Thymus (tissue), 11 donors: ENCODE data around the gene SPEM1. TPM values are rescaled to one million over a fixed set of nuclear protein-coding genes. Genes with fewer than 3 reads are reported as not detected.

Experiments
- DNase-seq, 9 donors: peaks; one replicate each; pipeline ENCODE4 v3.0.0-alpha.2; 2013; ENCODE audit warnings: low spot score in 9 of 9, low read depth in 6 of 9, missing footprints in 1 of 9
- H3K27ac ChIP-seq, 2 donors: one replicate each; pipeline ENCODE4 v1.5.1; 2013; ENCODE audit warnings: control low read depth in 1 of 2, low read depth in 1 of 2, low read length in 1 of 2, mild to moderate bottlenecking in 1 of 2, moderate library complexity in 1 of 2
- H3K27me3 ChIP-seq, 2 donors: one replicate each; pipeline ENCODE4 v1.5.1; 2013; ENCODE audit warnings: low read length in 1 of 2; ENCODE audit not compliant: control insufficient read depth in 2 of 2, insufficient read depth in 1 of 2
- H3K36me3 ChIP-seq, 2 donors: one replicate each; pipeline ENCODE4 v1.5.1; 2013; ENCODE audit warnings: low read length in 1 of 2, mild to moderate bottlenecking in 1 of 2, moderate library complexity in 1 of 2; ENCODE audit not compliant: control insufficient read depth in 2 of 2, insufficient read depth in 2 of 2
- H3K4me1 ChIP-seq, 2 donors: one replicate each; pipeline ENCODE4 v1.5.1; 2013; ENCODE audit warnings: low read length in 2 of 2; ENCODE audit not compliant: control insufficient read depth in 2 of 2, insufficient read depth in 2 of 2
- H3K4me3 ChIP-seq, 2 donors: one replicate each; pipeline ENCODE4 v1.5.1; 2013; ENCODE audit warnings: low read length in 2 of 2, control low read depth in 1 of 2, mild to moderate bottlenecking in 1 of 2
- H3K9me3 ChIP-seq, 2 donors: one replicate each; pipeline ENCODE4 v1.5.1; 2013; ENCODE audit warnings: low read length in 1 of 2, mild to moderate bottlenecking in 1 of 2; ENCODE audit not compliant: control insufficient read depth in 2 of 2, insufficient read depth in 1 of 2
- WGBS: extraction: QIAGEN DNeasy Blood & Tissue Kit; methylation state at CpG from one replicate; pipeline ENCODE4 v1.1.7; 2013; 5-methylcytosine and 5-hydroxymethylcytosine counted together
- polyA plus RNA-seq: library from polyadenylated mRNA; stranded (reverse); fragments of 200-250 nt; gene quantifications from one replicate; pipeline ENCODE4 v1.2.3, GENCODE V29; 2013
- total RNA-seq: library from RNA; stranded (reverse); fragments of 120-200 nt; gene quantifications from one replicate; pipeline ENCODE4 v1.2.4, GENCODE V29; 2013
- donor health status: healthy.

Gene SPEM1
- total and polyA plus RNA-seq, 2 donors, result not detected

GRCh38 chr17:7406235-7406825 lies 13.8 kb upstream of the SPEM1 start:
- no peaks in the 10 kb centered on the region for H3K36me3 ChIP-seq
- H3K27me3 ChIP-seq, result peaks cover 37 to 69% of the 10 kb centered on the region in 2 donors
- peaks cover 0 to 5% of the 10 kb centered on the region in 2 donors for H3K9me3 ChIP-seq
- no peak for DNase-seq
- H3K4me1 ChIP-seq, result peaks cover 10 to 15% of the 10 kb centered on the region in 2 donors
- 84% methylated on average over 12 of the region's 12 CpGs for WGBS
- no peak overlapping the region for H3K27ac ChIP-seq
- no peak overlapping the region for H3K4me3 ChIP-seq

- Histone ChIP-seq H3K36me3 (no peaks in the 10 kb centered on the region), H3K4me1 (peaks cover 10 to 15% of the 10 kb centered on the region in 2 donors), H3K4me3 (no peak overlapping the region), H3K9me3 (peaks cover 0 to 5% of the 10 kb centered on the region in 2 donors), H3K27ac (no peak overlapping the region), H3K27me3 (peaks cover 37 to 71% of the 10 kb centered on the region in 2 donors)
- WGBS, result 98% methylated on average over 13 of the region's 13 CpGs
- DNase-seq, result no peak
These were observed 13.0 kb upstream of the SPEM1 start for GRCh38 chr17:7407082-7407481.

- Histone ChIP-seq H3K27me3 (peaks cover 37 to 71% of the 10 kb centered on the region in 2 donors), H3K4me3 (no peak within 1 kb of the TSS), H3K36me3 (no peaks in the 10 kb centered on the region), H3K27ac (no peak within 1 kb of the TSS), H3K9me3 (peaks cover 0 to 5% of the 10 kb centered on the region in 2 donors), H3K4me1 (peaks cover 10 to 15% of the 10 kb centered on the region in 2 donors)
- WGBS, result 44% methylated on average over 11 of the region's 12 CpGs
- no peak for DNase-seq
These were observed 12.5 kb upstream of the SPEM1 start, which contains the start of gene NLGN2 for GRCh38 chr17:7407485-7408251. TSS of gene NLGN2 (plus strand) at chr17:7407845. CDS start at chr17:7408256, 411 bp downstream.

- Histone ChIP-seq H3K4me3 (no peak overlapping the region), H3K36me3 (no peaks in the 10 kb centered on the region), H3K27ac (no peak overlapping the region), H3K9me3 (peaks cover 0 to 5% of the 10 kb centered on the region in 2 donors), H3K4me1 (peaks cover 5 to 9% of the 10 kb centered on the region in 2 donors), H3K27me3 (peaks cover 37 to 71% of the 10 kb centered on the region in 2 donors)
- WGBS, result 59% methylated on average over 58 of the region's 58 CpGs
- peak in 1 of 9 donors; percentile 20 for DNase-seq
These were observed 11.8 kb upstream of the SPEM1 start for GRCh38 chr17:7408252-7408727.

- Histone ChIP-seq H3K4me1 (peaks cover 0 to 5% of the 10 kb centered on the region in 2 donors), H3K27ac (no peak overlapping the region), H3K27me3 (peaks cover 37 to 74% of the 10 kb centered on the region in 2 donors), H3K4me3 (no peak overlapping the region), H3K36me3 (no peaks in the 10 kb centered on the region), H3K9me3 (peaks cover 0 to 5% of the 10 kb centered on the region in 2 donors)
- no peak for DNase-seq
- 93% methylated on average over 6 of the region's 6 CpGs for WGBS
These were observed 11.3 kb upstream of the SPEM1 start for GRCh38 chr17:7408863-7409262.

- Histone ChIP-seq H3K4me1 (peaks cover 0 to 5% of the 10 kb centered on the region in 2 donors), H3K27me3 (peaks cover 35 to 68% of the 10 kb centered on the region in 2 donors), H3K4me3 (no peak overlapping the region), H3K9me3 (peaks cover 0 to 4% of the 10 kb centered on the region in 2 donors), H3K27ac (no peak overlapping the region), H3K36me3 (no peaks in the 10 kb centered on the region)
- no peak for DNase-seq
- 97% methylated on average over 6 of the region's 6 CpGs for WGBS
These were observed 10.4 kb upstream of the SPEM1 start for GRCh38 chr17:7409716-7410115.

GRCh38 chr17:7410634-7411426 lies 9.3 kb upstream of the SPEM1 start:
- no peak for DNase-seq
- no peaks in the 10 kb centered on the region for H3K4me1 ChIP-seq

GRCh38 chr17:7411427-7411750 lies 8.7 kb upstream of the SPEM1 start:
- peaks cover 18 to 53% of the 10 kb centered on the region in 2 donors for H3K27me3 ChIP-seq
- peaks cover 0 to 1% of the 10 kb centered on the region in 2 donors for H3K9me3 ChIP-seq
- H3K4me3 ChIP-seq, result no peak overlapping the region
- WGBS, result 98% methylated on average over 8 of the region's 8 CpGs
- no peaks in the 10 kb centered on the region for H3K4me1 ChIP-seq
- no peak overlapping the region for H3K27ac ChIP-seq
- no peak for DNase-seq
- H3K36me3 ChIP-seq, result no peaks in the 10 kb centered on the region

More at GRCh38 chr17:7410634-7411426, 9.3 kb upstream of the SPEM1 start:
- H3K27me3 ChIP-seq, result peaks cover 23 to 58% of the 10 kb centered on the region in 2 donors
- no peaks in the 10 kb centered on the region for H3K36me3 ChIP-seq
- H3K9me3 ChIP-seq, result peaks cover 0 to under 1% of the 10 kb centered on the region in 2 donors
- no peak overlapping the region for H3K27ac ChIP-seq
- 97% methylated on average over 25 of the region's 25 CpGs for WGBS
- H3K4me3 ChIP-seq, result no peak overlapping the region
